ENCODE measurements around the gene OR5T1.

Gene OR5T1
- 0 reads per million in 3 donors for total RNA-seq

DNA sequence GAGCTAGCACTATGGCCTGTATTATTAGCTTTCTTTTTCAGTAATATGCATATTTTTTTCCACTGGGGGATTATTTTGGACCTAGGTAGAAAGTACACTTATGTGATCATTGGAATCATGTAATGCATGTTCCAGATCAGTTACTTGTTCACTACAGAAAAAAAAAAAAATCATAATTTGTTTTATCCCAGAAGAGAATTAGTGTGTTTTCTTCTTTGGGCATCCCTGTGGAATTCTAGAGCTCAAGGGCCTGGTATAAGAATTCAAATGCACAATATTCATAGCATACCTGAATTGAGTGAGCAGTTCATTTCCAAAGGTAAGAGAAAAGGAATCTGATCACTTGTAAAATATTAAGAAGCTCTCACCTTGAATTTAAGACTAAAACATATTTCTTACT, at the start of gene OR5T1:
OR5T1 (plus strand) TSS at position 301 of the 400 bp plus-strand sequence. CDS start 1,485 bp downstream, outside the sequence.
- DNase-seq, result no peak
- Histone ChIP-seq H3K36me3 (ENCODE audit: control insufficient read depth, insufficient read depth, low read length) (no peaks in the 10 kb centered on the region), H3K4me1 (ENCODE audit: control insufficient read depth, insufficient read depth, low read length, poor library complexity, severe bottlenecking) (no peaks in the 10 kb centered on the region), H3K4me3 (ENCODE audit: insufficient read depth, low read depth, low read length, poor library complexity, severe bottlenecking) (no peak within 1 kb of the TSS), H3K27me3 (replicated peaks; ENCODE audit: control insufficient read depth, insufficient read depth, low read length, poor library complexity, severe bottlenecking) (no peaks in the 10 kb centered on the region), H3K9me3 (ENCODE audit: control insufficient read depth, low read length) (no peaks in the 10 kb centered on the region), H3K27ac (ENCODE audit: insufficient read depth, low read length, poor library complexity, severe bottlenecking) (no peak within 1 kb of the TSS)

GRCh38 chr11:56234155-56234554, 39.8 kb upstream of the OR5T1 start, which contains the start of gene OR5T2:
Gene OR5T2 (minus strand): TSS chr11:56234255. CDS start chr11:56233062, 1,193 bp downstream.
- Histone ChIP-seq H3K4me1 (ENCODE audit: control insufficient read depth, insufficient read depth, low read length, poor library complexity, severe bottlenecking) (no peaks in the 10 kb centered on the region), H3K27me3 (replicated peaks; ENCODE audit: control insufficient read depth, insufficient read depth, low read length, poor library complexity, severe bottlenecking) (no peaks in the 10 kb centered on the region), H3K9me3 (ENCODE audit: control insufficient read depth, low read length) (no peaks in the 10 kb centered on the region), H3K4me3 (ENCODE audit: insufficient read depth, low read depth, low read length, poor library complexity, severe bottlenecking) (no peak within 1 kb of the TSS), H3K36me3 (ENCODE audit: control insufficient read depth, insufficient read depth, low read length) (no peaks in the 10 kb centered on the region), H3K27ac (ENCODE audit: insufficient read depth, low read length, poor library complexity, severe bottlenecking) (no peak within 1 kb of the TSS)
- DNase-seq, result no peak

DNA sequence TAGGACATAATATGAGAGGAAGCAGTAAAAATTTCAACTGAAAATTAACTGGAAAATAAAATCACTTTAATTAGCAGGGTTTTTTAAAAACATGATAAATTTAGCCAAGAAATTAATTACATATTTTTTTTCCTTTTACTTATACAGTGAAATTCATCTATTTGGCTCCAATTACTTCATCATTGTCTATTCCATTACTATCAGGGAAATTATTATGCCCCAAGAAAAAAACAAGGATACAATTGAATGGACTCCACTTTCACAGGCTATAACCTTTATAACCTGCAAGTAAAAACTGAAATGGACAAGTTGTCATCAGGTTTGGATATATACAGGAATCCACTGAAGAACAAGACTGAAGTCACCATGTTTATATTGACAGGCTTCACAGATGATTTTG, 22.0 kb upstream of the OR5T1 start, which contains the start of gene OR5T3:
OR5T3 (plus strand) TSS at position 301 of the 400 bp plus-strand sequence; CDS start at position 301, 0 bp downstream.
- H3K36me3 ChIP-seq (ENCODE audit: control insufficient read depth, insufficient read depth, low read length), result no peaks in the 10 kb centered on the region

DNA sequence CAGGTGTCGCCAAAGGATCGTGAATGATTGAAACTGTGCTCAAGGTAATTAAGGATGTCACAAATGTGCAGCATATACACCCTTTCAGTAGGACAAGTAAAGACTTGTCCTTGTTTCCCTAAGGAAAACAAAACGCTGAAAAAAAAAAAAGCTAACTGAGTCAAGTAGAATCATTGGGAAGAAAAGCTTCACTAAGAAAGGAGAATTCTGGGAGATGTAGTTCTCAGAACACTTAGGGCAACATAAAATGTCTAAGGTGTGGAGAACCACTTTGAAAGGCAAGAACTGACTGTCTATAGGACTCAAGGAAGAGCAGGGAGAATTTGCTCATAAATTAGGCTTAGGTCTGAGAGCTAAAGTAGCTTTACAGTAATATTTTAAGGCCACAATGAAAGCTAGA, 2.9 kb upstream of the OR5T1 start:
- DNase-seq, result no peak
- H3K36me3 ChIP-seq (ENCODE audit: control insufficient read depth, insufficient read depth, low read length), result no peaks in the 10 kb centered on the region
- no peaks in the 10 kb centered on the region for H3K9me3 ChIP-seq (ENCODE audit: control insufficient read depth, low read length)
- no peaks in the 10 kb centered on the region for H3K27me3 ChIP-seq (replicated peaks; ENCODE audit: control insufficient read depth, insufficient read depth, low read length, poor library complexity, severe bottlenecking)
- no peak overlapping the region for H3K4me3 ChIP-seq (ENCODE audit: insufficient read depth, low read depth, low read length, poor library complexity, severe bottlenecking)
- H3K4me1 ChIP-seq (ENCODE audit: control insufficient read depth, insufficient read depth, low read length, poor library complexity, severe bottlenecking), result no peaks in the 10 kb centered on the region
- no peak overlapping the region for H3K27ac ChIP-seq (ENCODE audit: insufficient read depth, low read length, poor library complexity, severe bottlenecking)

More for the DNA sequence above, 22.0 kb upstream of the OR5T1 start, which contains the start of gene OR5T3:
- H3K9me3 ChIP-seq (ENCODE audit: control insufficient read depth, low read length), result no peaks in the 10 kb centered on the region
- no peaks in the 10 kb centered on the region for H3K4me1 ChIP-seq (ENCODE audit: control insufficient read depth, insufficient read depth, low read length, poor library complexity, severe bottlenecking)
- H3K4me3 ChIP-seq (ENCODE audit: insufficient read depth, low read depth, low read length, poor library complexity, severe bottlenecking), result no peak within 1 kb of the TSS
- H3K27ac ChIP-seq (ENCODE audit: insufficient read depth, low read length, poor library complexity, severe bottlenecking), result no peak within 1 kb of the TSS
- H3K27me3 ChIP-seq (replicated peaks; ENCODE audit: control insufficient read depth, insufficient read depth, low read length, poor library complexity, severe bottlenecking), result no peaks in the 10 kb centered on the region
- no peak for DNase-seq

- H3K4me3 ChIP-seq (ENCODE audit: insufficient read depth, low read depth, low read length, poor library complexity, severe bottlenecking), result no peak within 1 kb of the TSS
- H3K27ac ChIP-seq (ENCODE audit: insufficient read depth, low read length, poor library complexity, severe bottlenecking), result no peak within 1 kb of the TSS
- H3K27me3 ChIP-seq (replicated peaks; ENCODE audit: control insufficient read depth, insufficient read depth, low read length, poor library complexity, severe bottlenecking), result no peaks in the 10 kb centered on the region
- H3K9me3 ChIP-seq (ENCODE audit: control insufficient read depth, low read length), result no peaks in the 10 kb centered on the region
- no peaks in the 10 kb centered on the region for H3K36me3 ChIP-seq (ENCODE audit: control insufficient read depth, insufficient read depth, low read length)
- DNase-seq, result no peak
- no peaks in the 10 kb centered on the region for H3K4me1 ChIP-seq (ENCODE audit: control insufficient read depth, insufficient read depth, low read length, poor library complexity, severe bottlenecking)
These were observed 18.2 kb downstream of the OR5T1 start, which contains the start of gene OR8H1 for GRCh38 chr11:56292154-56292553. Gene OR8H1 (minus strand): TSS chr11:56292254. CDS start chr11:56291062, 1,192 bp downstream.

GRCh38 chr11:56296898-56297297, 22.9 kb downstream of the OR5T1 start:
- Histone ChIP-seq H3K9me3 (ENCODE audit: control insufficient read depth, low read length) (no peaks in the 10 kb centered on the region), H3K4me3 (ENCODE audit: insufficient read depth, low read depth, low read length, poor library complexity, severe bottlenecking) (no peak overlapping the region), H3K27me3 (replicated peaks; ENCODE audit: control insufficient read depth, insufficient read depth, low read length, poor library complexity, severe bottlenecking) (no peaks in the 10 kb centered on the region), H3K36me3 (ENCODE audit: control insufficient read depth, insufficient read depth, low read length) (no peaks in the 10 kb centered on the region), H3K4me1 (ENCODE audit: control insufficient read depth, insufficient read depth, low read length, poor library complexity, severe bottlenecking) (no peaks in the 10 kb centered on the region), H3K27ac (ENCODE audit: insufficient read depth, low read length, poor library complexity, severe bottlenecking) (no peak overlapping the region)
- no peak for DNase-seq

GRCh38 chr11:56307836-56308235, 33.9 kb downstream of the OR5T1 start:
- Histone ChIP-seq H3K27ac (ENCODE audit: insufficient read depth, low read length, poor library complexity, severe bottlenecking) (no peak overlapping the region), H3K4me3 (ENCODE audit: insufficient read depth, low read depth, low read length, poor library complexity, severe bottlenecking) (no peak overlapping the region), H3K27me3 (replicated peaks; ENCODE audit: control insufficient read depth, insufficient read depth, low read length, poor library complexity, severe bottlenecking) (no peaks in the 10 kb centered on the region), H3K9me3 (ENCODE audit: control insufficient read depth, low read length) (no peaks in the 10 kb centered on the region), H3K36me3 (ENCODE audit: control insufficient read depth, insufficient read depth, low read length) (no peaks in the 10 kb centered on the region), H3K4me1 (ENCODE audit: control insufficient read depth, insufficient read depth, low read length, poor library complexity, severe bottlenecking) (no peaks in the 10 kb centered on the region)
- DNase-seq, result no peak

GRCh38 chr11:56314844-56315243, 40.9 kb downstream of the OR5T1 start, which contains the start of gene OR8K3:
Gene OR8K3 (plus strand): TSS chr11:56315144. CDS start chr11:56318307, 3,163 bp downstream.
- Histone ChIP-seq H3K36me3 (ENCODE audit: control insufficient read depth, insufficient read depth, low read length) (no peaks in the 10 kb centered on the region), H3K4me3 (ENCODE audit: insufficient read depth, low read depth, low read length, poor library complexity, severe bottlenecking) (no peak within 1 kb of the TSS), H3K27me3 (replicated peaks; ENCODE audit: control insufficient read depth, insufficient read depth, low read length, poor library complexity, severe bottlenecking) (no peaks in the 10 kb centered on the region), H3K27ac (ENCODE audit: insufficient read depth, low read length, poor library complexity, severe bottlenecking) (no peak within 1 kb of the TSS), H3K9me3 (ENCODE audit: control insufficient read depth, low read length) (no peaks in the 10 kb centered on the region), H3K4me1 (ENCODE audit: control insufficient read depth, insufficient read depth, low read length, poor library complexity, severe bottlenecking) (no peaks in the 10 kb centered on the region)
- DNase-seq, result no peak

Data from effector memory CD4-positive, alpha-beta T cell (primary cell).